ENCODE results near the gene ENOX1. TPM values are rescaled to one million over a fixed set of nuclear protein-coding genes. Genes with fewer than 3 reads are reported as not detected.

ENOX1 gene
- total RNA-seq, 2 donors from 2014 or later: 1.3 to 2.4 TPM

DNA sequence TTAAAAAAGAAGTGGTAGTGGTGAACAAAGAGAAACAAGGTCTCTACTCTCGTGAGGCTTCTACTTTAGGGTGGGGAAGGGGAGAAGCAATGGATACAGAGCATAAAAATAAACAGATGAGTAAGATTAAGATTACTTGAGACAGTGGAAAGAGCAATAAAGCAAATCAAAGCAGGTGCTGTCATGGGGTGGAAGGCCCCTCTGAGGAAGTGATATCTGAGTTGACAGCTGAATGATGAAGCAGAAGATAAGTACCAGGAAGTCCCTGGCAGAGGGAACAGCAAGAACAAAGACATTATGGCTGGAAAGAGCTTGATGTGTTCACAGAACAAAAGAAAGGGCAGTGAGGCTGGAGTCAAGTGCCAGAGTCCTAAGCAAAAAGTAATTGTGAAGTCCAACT lies 221.8 kb downstream of the ENOX1 start:
- TF ChIP-seq, protein P1, sequence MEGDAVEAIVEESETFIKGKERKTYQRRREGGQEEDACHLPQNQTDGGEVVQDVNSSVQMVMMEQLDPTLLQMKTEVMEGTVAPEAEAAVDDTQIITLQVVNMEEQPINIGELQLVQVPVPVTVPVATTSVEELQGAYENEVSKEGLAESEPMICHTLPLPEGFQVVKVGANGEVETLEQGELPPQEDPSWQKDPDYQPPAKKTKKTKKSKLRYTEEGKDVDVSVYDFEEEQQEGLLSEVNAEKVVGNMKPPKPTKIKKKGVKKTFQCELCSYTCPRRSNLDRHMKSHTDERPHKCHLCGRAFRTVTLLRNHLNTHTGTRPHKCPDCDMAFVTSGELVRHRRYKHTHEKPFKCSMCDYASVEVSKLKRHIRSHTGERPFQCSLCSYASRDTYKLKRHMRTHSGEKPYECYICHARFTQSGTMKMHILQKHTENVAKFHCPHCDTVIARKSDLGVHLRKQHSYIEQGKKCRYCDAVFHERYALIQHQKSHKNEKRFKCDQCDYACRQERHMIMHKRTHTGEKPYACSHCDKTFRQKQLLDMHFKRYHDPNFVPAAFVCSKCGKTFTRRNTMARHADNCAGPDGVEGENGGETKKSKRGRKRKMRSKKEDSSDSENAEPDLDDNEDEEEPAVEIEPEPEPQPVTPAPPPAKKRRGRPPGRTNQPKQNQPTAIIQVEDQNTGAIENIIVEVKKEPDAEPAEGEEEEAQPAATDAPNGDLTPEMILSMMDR (IDR thresholded peaks at IDR 0.05): no peak

DNA sequence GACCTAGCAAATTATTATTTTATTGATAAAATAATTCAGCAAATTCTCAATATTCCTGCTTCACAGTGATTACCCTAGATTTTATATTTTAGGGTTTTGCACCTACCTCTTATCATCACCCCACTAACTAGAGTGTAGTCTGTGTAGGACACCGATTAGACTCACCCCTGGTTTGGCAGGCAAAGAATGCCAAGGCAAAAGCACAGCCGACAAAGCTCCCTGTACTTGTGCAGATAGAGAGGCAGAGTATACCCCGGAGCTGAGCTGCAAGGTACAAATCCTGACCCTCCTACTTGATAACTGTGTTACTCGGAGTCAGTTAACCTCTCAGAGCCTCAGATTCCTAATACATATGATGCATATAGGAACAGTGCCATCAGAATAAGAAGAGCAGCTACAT lies 225.7 kb downstream of the ENOX1 start:
- no peak for DNase-seq (ENCODE audit: low spot score)
- no peaks in the 10 kb centered on the region for H3K27me3 ChIP-seq
- TF ChIP-seq, protein P1 (IDR thresholded peaks at IDR 0.05): no peak
- H3K36me3 ChIP-seq: no peaks in the 10 kb centered on the region
- H3K4me1 ChIP-seq: peaks cover 0 to 16% of the 10 kb centered on the region in 2 donors
- no peaks in the 10 kb centered on the region for H3K9me3 ChIP-seq
- H3K4me3 ChIP-seq: no peak overlapping the region
- no peak overlapping the region for H3K27ac ChIP-seq

More for the DNA sequence above, 221.8 kb downstream of the ENOX1 start:
- no peaks in the 10 kb centered on the region for H3K9me3 ChIP-seq
- no peak for DNase-seq (ENCODE audit: low spot score)
- no peaks in the 10 kb centered on the region for H3K27me3 ChIP-seq
- H3K36me3 ChIP-seq: no peaks in the 10 kb centered on the region
- no peaks in the 10 kb centered on the region for H3K4me1 ChIP-seq
- no peak overlapping the region for H3K27ac ChIP-seq
- no peak overlapping the region for H3K4me3 ChIP-seq

DNA sequence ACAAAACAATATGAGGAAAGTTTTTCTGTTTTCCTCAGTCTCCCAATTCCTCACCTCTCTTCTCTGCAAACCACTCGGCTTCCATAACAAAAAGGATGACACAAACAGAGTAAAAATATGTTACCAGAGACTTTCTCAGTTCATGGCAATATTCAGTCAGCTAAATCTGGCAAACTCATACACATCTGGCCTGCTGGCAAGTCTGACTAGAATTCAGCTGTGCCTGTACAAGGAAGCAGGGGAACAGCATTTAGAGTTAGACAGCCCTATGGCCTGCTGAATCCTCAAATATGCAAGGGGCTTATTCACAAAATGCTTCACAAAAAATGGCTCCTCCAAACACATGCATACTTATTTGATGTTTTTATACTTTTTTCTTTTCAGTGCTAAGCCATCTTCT lies 227.8 kb downstream of the ENOX1 start:
- H3K4me3 ChIP-seq: no peak overlapping the region
- H3K9me3 ChIP-seq: no peaks in the 10 kb centered on the region
- no peaks in the 10 kb centered on the region for H3K36me3 ChIP-seq
- no peaks in the 10 kb centered on the region for H3K27me3 ChIP-seq
- TF ChIP-seq, protein P1 (IDR thresholded peaks at IDR 0.05): no peak
- H3K4me1 ChIP-seq: peaks cover 0 to 16% of the 10 kb centered on the region in 2 donors
- DNase-seq (ENCODE audit: low spot score): no peak
- H3K27ac ChIP-seq: no peak overlapping the region

DNA sequence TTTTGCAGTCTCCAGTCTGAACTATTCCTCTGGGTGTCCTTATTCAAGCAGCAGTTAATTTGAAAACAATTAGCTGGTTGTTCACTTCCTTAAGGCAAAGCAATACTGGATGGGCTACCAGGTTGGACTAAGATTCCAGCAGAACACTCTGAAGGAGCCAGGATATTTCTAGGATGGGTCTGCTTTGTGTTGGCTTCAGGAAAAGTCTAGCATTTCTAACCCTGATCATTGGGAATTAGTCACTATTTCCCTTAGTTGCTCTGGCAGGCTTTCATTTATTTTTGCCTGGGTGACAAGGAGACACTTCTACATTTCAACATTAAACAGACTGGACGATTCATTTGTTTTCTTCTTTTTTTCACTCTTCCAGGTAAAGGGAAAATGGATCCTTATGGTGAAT lies 228.4 kb downstream of the ENOX1 start:
- Histone ChIP-seq H3K4me3 (no peak overlapping the region), H3K9me3 (no peaks in the 10 kb centered on the region), H3K27ac (no peak overlapping the region), H3K4me1 (peaks cover 0 to 16% of the 10 kb centered on the region in 2 donors), H3K27me3 (no peaks in the 10 kb centered on the region), H3K36me3 (no peaks in the 10 kb centered on the region)
- DNase-seq (ENCODE audit: low spot score): no peak
- TF ChIP-seq, protein P1 (IDR thresholded peaks at IDR 0.05): no peak

DNA sequence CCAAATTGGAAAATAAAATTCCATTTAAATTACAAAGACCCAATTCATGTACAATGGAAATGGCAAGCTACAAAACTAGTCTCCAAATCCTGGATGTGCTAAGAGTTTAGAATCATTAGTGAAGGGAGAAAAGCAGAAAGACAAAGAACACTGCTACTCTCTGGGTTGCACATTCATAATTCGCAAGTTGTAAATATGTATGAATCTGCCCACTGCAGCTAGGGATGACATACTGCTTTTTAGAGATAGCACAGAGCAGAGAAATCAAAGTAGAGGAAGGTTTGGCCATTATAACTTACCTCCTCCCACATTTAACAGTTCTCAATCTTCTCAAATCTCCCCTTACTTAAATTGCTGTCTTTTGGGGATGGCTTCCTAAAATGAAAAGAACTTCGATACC lies 231.1 kb downstream of the ENOX1 start:
- Histone ChIP-seq H3K36me3 (no peaks in the 10 kb centered on the region), H3K4me3 (no peak overlapping the region), H3K27ac (no peak overlapping the region), H3K27me3 (no peaks in the 10 kb centered on the region), H3K4me1 (peaks cover 0 to 16% of the 10 kb centered on the region in 2 donors), H3K9me3 (no peaks in the 10 kb centered on the region)
- DNase-seq (ENCODE audit: low spot score): no peak
- TF ChIP-seq, protein P1 (IDR thresholded peaks at IDR 0.05): no peak

DNA sequence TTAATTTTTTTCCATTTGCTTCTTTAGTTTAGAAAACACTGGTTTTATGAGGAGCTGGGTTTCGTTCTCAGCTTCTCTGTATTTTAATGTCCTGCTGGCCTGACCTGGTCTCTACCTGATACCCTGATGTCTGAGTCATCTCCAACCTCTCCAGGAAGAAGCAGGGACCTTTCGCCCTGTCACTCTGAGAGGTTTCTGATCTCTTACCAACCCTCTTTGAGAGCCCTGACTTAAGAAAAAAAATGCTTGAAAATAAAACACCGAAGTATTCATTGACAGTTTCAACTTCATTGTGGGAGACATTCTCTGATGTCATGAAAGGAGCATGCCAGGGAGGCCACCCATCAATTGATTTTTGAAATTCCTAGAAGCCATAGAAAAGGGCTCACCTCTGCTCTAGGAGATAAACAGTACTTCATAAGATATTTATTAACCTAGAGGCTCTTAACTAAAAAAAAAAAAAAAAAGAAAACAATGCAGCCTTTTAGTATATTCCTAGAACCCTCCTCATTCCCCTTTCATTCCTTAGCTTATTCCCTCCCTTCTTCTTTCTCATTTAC lies 234.8 kb downstream of the ENOX1 start:
- no peak overlapping the region for H3K4me3 ChIP-seq
- no peaks in the 10 kb centered on the region for H3K27me3 ChIP-seq
- TF ChIP-seq, protein P1 (IDR thresholded peaks at IDR 0.05): no peak
- no peaks in the 10 kb centered on the region for H3K36me3 ChIP-seq
- no peak for DNase-seq (ENCODE audit: low spot score)
- H3K9me3 ChIP-seq: no peaks in the 10 kb centered on the region
- peaks cover 0 to 5% of the 10 kb centered on the region in 2 donors for H3K4me1 ChIP-seq
- H3K27ac ChIP-seq: no peak overlapping the region
